Activated CD4-positive, CD25-positive, alpha-beta regulatory T cell treated with anti-CD3 and anti-CD28 coated beads, Interleukin-2, amount 50 U/mL, for 24 hours (primary cell): Measurements from ENCODE around the gene PRKD2.

ENCODE experiments used
- ATAC-seq, 2 donors: fragments of 150-1000 bp; cut with Tn5 transposase; one replicate each; pipeline ENCODE4 v1.10.0; 2021; ENCODE audit warnings: mild to moderate bottlenecking in 1 of 2, moderate library complexity in 1 of 2

PRKD2 gene

GRCh38 chr19:46741447-46741846 is 24.5 kb upstream of the PRKD2 start:
- ATAC-seq = no peak

- ATAC-seq = no peak
Observed at GRCh38 chr19:46739290-46739771, 22.4 kb upstream of the PRKD2 start.

GRCh38 chr19:46737761-46738171 is 20.9 kb upstream of the PRKD2 start:
- no peak for ATAC-seq

GRCh38 chr19:46737298-46737654 is 20.4 kb upstream of the PRKD2 start:
- no peak for ATAC-seq

GRCh38 chr19:46736531-46737297 is 19.8 kb upstream of the PRKD2 start:
- ATAC-seq = no peak

GRCh38 chr19:46733690-46734292 is 16.9 kb upstream of the PRKD2 start:
- no peak for ATAC-seq

- no peak for ATAC-seq
Observed at GRCh38 chr19:46732966-46733689, 16.2 kb upstream of the PRKD2 start.

- ATAC-seq = no peak
Observed at GRCh38 chr19:46732172-46732938, 15.4 kb upstream of the PRKD2 start.

GRCh38 chr19:46731584-46731983 is 14.7 kb upstream of the PRKD2 start:
- no peak for ATAC-seq

- no peak for ATAC-seq
Observed at GRCh38 chr19:46731007-46731501, 14.1 kb upstream of the PRKD2 start.

- ATAC-seq = no peak
Observed at GRCh38 chr19:46730595-46730994, 13.7 kb upstream of the PRKD2 start.

- ATAC-seq = no peak
Observed at GRCh38 chr19:46730187-46730586, 13.3 kb upstream of the PRKD2 start.

GRCh38 chr19:46729696-46730095 is 12.8 kb upstream of the PRKD2 start:
- no peak for ATAC-seq

GRCh38 chr19:46728693-46729339 is 11.9 kb upstream of the PRKD2 start:
- peak; percentile 85 to 91 for ATAC-seq

- no peak for ATAC-seq
Observed at GRCh38 chr19:46728208-46728607, 11.3 kb upstream of the PRKD2 start.

GRCh38 chr19:46727757-46728156 is 10.8 kb upstream of the PRKD2 start:
- no peak for ATAC-seq

GRCh38 chr19:46726971-46727501 is 10.1 kb upstream of the PRKD2 start:
- no peak for ATAC-seq

GRCh38 chr19:46726551-46726950 is 9.6 kb upstream of the PRKD2 start:
- ATAC-seq = no peak

- no peak for ATAC-seq
Observed at GRCh38 chr19:46725859-46726393, 9.0 kb upstream of the PRKD2 start.

- ATAC-seq = no peak
Observed at GRCh38 chr19:46725036-46725820, 8.3 kb upstream of the PRKD2 start.

GRCh38 chr19:46724468-46724867 is 7.6 kb upstream of the PRKD2 start:
- no peak for ATAC-seq
